Thyroid gland (tissue), 4 donors: ENCODE results near the gene SYT15.

Experiments
- POLR2A ChIP-seq, 2 donors: fragments of 450-650 bp; IDR thresholded peaks; one replicate each; pipeline ENCODE4 v1.6.1; 2017; ENCODE audit warnings: antibody characterized with exemption in 2 of 2, mild to moderate bottlenecking in 2 of 2, moderate library complexity in 1 of 2
- TF ChIP-seq, protein P1 (sequence below), 6 experiments: fragments of 200-600 bp in 3 of 6; fragments of 450-650 bp in 3 of 6; sonication (generic) in 3 of 6; IDR thresholded peaks; one replicate each; pipeline ENCODE4 v1.5.1; 2016 to 2019; ENCODE audit warnings: antibody characterized with exemption in 6 of 6, mild to moderate bottlenecking in 2 of 6, inconsistent platforms in 1 of 6, moderate library complexity in 1 of 6

DNA sequence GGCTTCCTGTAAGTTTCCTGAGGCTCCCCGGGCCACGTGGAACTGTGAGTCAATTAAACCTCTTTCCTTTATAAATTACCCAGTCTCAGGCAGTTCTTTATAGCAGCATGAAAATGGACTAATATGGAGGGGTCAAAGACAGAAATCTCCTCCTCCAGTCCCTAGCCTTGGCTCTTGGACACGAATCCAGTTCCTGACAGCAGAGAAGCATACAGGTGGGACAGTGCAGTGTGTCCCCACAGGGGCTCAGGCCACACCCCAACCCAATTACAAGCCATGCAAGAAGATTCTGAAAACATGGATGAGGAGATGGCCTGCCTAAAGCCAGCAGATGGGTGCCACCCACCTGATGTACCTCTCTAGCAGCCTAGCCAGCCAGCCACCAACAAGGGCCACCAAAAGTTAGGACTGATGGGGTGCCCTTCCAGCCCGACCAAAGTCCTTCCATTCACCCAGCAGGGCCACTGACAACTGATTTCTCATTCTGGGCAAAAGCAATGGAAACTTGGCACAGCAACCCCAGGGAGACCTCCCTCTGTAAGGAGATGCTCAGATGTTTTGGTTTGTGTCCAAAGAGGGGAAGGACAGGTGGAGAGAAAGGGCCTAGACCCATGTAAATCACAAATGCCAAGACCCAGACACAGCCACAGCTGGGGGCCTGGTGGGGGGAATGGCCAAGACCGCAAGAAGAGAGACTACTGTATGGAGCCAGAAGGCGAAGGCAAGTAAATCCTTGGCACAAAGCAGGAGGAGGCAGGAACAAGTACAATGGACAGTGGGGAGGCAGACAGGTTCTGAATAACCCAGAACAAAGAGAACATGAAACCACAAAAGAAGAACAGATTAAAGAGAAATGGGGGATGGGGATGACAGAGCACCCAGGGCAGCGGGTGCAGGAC is 36.1 kb upstream of the SYT15 start:
- TF ChIP-seq, protein P1, sequence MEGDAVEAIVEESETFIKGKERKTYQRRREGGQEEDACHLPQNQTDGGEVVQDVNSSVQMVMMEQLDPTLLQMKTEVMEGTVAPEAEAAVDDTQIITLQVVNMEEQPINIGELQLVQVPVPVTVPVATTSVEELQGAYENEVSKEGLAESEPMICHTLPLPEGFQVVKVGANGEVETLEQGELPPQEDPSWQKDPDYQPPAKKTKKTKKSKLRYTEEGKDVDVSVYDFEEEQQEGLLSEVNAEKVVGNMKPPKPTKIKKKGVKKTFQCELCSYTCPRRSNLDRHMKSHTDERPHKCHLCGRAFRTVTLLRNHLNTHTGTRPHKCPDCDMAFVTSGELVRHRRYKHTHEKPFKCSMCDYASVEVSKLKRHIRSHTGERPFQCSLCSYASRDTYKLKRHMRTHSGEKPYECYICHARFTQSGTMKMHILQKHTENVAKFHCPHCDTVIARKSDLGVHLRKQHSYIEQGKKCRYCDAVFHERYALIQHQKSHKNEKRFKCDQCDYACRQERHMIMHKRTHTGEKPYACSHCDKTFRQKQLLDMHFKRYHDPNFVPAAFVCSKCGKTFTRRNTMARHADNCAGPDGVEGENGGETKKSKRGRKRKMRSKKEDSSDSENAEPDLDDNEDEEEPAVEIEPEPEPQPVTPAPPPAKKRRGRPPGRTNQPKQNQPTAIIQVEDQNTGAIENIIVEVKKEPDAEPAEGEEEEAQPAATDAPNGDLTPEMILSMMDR (IDR thresholded peaks at IDR 0.05) = no peak
- TF ChIP-seq POLR2A (IDR thresholded peaks at IDR 0.05) = no peak
